Testis (tissue), 2 donors: Measurements from ENCODE around the gene LTBP1.

Source experiments
- POLR2A ChIP-seq: fragments of 450-650 bp; IDR thresholded peaks from one replicate; pipeline ENCODE4 v1.6.1; 2017; ENCODE audit warnings: antibody characterized with exemption, mild to moderate bottlenecking, moderate library complexity
- TF ChIP-seq, protein P1 (sequence below), 3 experiments: fragments of 450-650 bp in 2 of 3; fragments of 200-600 bp in 1 of 3; sonication (generic) in 1 of 3; IDR thresholded peaks; one replicate each; pipeline ENCODE4 v1.5.1; 2016 to 2019; ENCODE audit warnings: antibody characterized with exemption in 3 of 3, mild to moderate bottlenecking in 2 of 3, moderate library complexity in 1 of 3

DNA sequence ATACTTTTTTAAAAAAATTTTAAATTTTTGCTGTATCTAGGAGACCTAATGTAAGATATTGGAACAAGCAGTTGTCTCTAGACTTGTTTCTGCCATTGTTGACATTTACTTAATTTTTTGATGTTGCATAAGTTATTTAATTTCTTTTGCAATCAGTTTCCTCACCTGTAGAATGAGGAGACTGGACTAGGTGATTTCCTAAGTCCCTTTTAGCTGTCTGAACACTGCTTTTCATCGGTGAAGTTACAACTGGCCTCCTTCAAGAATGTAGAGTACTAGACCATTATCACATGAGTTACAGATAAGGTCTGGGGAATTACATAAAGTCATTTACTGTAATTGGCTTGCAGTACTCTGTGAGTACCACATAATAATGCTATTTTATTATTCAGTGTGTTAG is 147.6 kb downstream of the LTBP1 start:
- TF ChIP-seq, protein P1, sequence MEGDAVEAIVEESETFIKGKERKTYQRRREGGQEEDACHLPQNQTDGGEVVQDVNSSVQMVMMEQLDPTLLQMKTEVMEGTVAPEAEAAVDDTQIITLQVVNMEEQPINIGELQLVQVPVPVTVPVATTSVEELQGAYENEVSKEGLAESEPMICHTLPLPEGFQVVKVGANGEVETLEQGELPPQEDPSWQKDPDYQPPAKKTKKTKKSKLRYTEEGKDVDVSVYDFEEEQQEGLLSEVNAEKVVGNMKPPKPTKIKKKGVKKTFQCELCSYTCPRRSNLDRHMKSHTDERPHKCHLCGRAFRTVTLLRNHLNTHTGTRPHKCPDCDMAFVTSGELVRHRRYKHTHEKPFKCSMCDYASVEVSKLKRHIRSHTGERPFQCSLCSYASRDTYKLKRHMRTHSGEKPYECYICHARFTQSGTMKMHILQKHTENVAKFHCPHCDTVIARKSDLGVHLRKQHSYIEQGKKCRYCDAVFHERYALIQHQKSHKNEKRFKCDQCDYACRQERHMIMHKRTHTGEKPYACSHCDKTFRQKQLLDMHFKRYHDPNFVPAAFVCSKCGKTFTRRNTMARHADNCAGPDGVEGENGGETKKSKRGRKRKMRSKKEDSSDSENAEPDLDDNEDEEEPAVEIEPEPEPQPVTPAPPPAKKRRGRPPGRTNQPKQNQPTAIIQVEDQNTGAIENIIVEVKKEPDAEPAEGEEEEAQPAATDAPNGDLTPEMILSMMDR (IDR thresholded peaks at IDR 0.05): no peak
- no peak for TF ChIP-seq POLR2A
